Chondrocyte (in vitro differentiated cells): ENCODE data around the gene TKT. TPM values are rescaled to one million over a fixed set of nuclear protein-coding genes. Genes with fewer than 3 reads are reported as not detected.
A peak's percentile ranks its signal among the peaks of the same experiment; 100 is the strongest.

Experiments used
- DNase-seq: peaks from one replicate; pipeline ENCODE4 v3.0.0; 2021; ENCODE audit warnings: mixed read lengths, low spot score
- H3K27ac Mint-ChIP-seq: one replicate; pipeline ENCODE4 v1.8.0; 2021; ENCODE audit warnings: mild to moderate bottlenecking, moderate library complexity, mixed read lengths; ENCODE audit not compliant: unreplicated experiment
- H3K27me3 Mint-ChIP-seq: 2 replicates; pipeline ENCODE4 v1.8.0; 2021; ENCODE audit warnings: low read depth, mixed read lengths
- H3K36me3 Mint-ChIP-seq: 2 replicates; pipeline ENCODE4 v1.8.0; 2021; ENCODE audit warnings: low read depth, mixed read lengths
- H3K4me1 Mint-ChIP-seq: 2 replicates; pipeline ENCODE4 v1.8.0; 2021; ENCODE audit warnings: low read depth, mild to moderate bottlenecking, mixed read lengths
- H3K4me3 Mint-ChIP-seq: one replicate; pipeline ENCODE4 v1.8.0; 2021; ENCODE audit warnings: mild to moderate bottlenecking, moderate library complexity, mixed read lengths; ENCODE audit not compliant: unreplicated experiment
- H3K9me3 Mint-ChIP-seq: 2 replicates; pipeline ENCODE4 v1.8.0; 2021; ENCODE audit warnings: low read depth, mixed read lengths
- total RNA-seq: library from RNA; stranded (reverse); gene quantifications from 3 replicates; pipeline ENCODE4 v1.2.1, GENCODE V29; 2021
- TF ChIP-seq, protein P1 (sequence below): fragments of 200-600 bp; sonication (generic); IDR thresholded peaks from 2 replicates; pipeline ENCODE4 v1.5.0; 2021; ENCODE audit warnings: antibody characterized with exemption, mild to moderate bottlenecking, moderate library complexity

Gene TKT
- total RNA-seq, 1 donor from 2014 or later = 165 TPM

DNA sequence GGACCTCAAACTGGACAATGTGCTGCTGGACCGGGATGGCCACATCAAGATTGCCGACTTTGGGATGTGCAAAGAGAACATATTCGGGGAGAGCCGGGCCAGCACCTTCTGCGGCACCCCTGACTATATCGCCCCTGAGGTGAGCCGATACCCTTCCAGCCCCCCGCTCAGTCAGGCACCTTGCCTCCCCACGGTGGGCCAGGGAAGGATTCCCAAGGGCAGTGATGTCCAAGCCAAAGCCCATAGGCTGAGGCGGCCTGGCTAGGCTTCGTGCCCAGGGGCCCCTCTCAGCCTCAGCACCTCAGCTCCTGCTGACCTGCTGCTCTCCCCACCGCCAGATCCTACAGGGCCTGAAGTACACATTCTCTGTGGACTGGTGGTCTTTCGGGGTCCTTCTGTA is 67.1 kb downstream of the TKT start:
- Mint-ChIP-seq H3K9me3 (no peaks in the 10 kb centered on the region), H3K4me1 (peaks cover 21% of the 10 kb centered on the region), H3K27ac (no peak overlapping the region), H3K27me3 (no peaks in the 10 kb centered on the region), H3K36me3 (peaks cover 18% of the 10 kb centered on the region), H3K4me3 (no peak overlapping the region)
- peak; percentile 66 for DNase-seq
- TF ChIP-seq, protein P1, sequence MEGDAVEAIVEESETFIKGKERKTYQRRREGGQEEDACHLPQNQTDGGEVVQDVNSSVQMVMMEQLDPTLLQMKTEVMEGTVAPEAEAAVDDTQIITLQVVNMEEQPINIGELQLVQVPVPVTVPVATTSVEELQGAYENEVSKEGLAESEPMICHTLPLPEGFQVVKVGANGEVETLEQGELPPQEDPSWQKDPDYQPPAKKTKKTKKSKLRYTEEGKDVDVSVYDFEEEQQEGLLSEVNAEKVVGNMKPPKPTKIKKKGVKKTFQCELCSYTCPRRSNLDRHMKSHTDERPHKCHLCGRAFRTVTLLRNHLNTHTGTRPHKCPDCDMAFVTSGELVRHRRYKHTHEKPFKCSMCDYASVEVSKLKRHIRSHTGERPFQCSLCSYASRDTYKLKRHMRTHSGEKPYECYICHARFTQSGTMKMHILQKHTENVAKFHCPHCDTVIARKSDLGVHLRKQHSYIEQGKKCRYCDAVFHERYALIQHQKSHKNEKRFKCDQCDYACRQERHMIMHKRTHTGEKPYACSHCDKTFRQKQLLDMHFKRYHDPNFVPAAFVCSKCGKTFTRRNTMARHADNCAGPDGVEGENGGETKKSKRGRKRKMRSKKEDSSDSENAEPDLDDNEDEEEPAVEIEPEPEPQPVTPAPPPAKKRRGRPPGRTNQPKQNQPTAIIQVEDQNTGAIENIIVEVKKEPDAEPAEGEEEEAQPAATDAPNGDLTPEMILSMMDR = no peak

DNA sequence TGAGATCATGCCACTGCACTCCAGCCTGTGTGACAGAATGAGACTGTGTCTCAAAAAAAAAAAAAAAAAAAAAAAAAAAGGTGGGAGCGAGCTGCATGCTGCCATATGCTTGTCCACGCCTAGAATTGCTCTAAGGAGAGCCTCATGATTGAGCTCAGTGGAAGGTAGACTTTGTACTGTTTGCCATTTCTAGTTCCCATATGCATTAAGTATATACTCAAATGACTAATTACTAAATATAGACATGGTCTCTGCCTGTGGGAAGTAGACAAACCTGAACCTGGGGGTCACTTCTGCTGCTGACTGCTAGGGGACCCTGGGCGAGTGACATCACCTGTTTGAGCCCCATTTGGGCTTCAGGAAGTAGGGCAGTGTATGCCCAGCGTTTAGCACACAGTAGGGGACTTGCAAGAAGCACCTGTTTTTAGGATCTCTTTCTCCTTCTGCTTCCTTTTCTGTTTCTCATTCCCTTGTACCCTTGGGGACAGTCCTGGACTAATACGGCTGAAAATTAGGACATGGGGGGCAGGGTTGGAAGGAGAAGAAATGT is 67.6 kb downstream of the TKT start:
- no peaks in the 10 kb centered on the region for H3K9me3 Mint-ChIP-seq
- TF ChIP-seq, protein P1 = no peak
- no peak overlapping the region for H3K27ac Mint-ChIP-seq
- no peaks in the 10 kb centered on the region for H3K27me3 Mint-ChIP-seq
- H3K36me3 Mint-ChIP-seq = peaks cover 18% of the 10 kb centered on the region
- peak; percentile 4 for DNase-seq
- H3K4me3 Mint-ChIP-seq = no peak overlapping the region
- H3K4me1 Mint-ChIP-seq = peaks cover 16% of the 10 kb centered on the region

DNA sequence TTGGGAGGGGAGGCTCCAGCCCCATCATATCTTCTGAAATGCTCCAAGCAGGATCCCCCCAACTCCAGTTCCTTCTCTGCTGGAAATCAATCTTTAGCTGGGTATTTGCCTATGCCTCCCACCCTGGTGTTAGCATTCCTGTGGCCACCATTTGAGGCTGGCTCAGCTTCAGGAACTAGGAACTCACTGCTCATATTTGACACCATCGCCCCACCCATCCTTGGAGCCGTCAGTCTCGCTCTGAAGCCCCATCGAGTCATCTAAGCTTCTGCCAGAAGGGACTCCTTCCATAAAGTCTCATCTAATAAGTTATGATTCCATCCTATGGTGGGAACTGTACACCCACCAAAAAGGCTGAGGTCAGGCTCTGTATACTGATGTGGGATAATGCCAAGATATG is 68.4 kb downstream of the TKT start:
- DNase-seq = peak; percentile 35
- TF ChIP-seq, protein P1 = no peak
- H3K36me3 Mint-ChIP-seq = peaks cover 18% of the 10 kb centered on the region
- H3K27ac Mint-ChIP-seq = peak overlapping the region; percentile 19
- H3K9me3 Mint-ChIP-seq = no peaks in the 10 kb centered on the region
- peaks cover 9% of the 10 kb centered on the region for H3K4me1 Mint-ChIP-seq
- H3K27me3 Mint-ChIP-seq = no peaks in the 10 kb centered on the region
- no peak overlapping the region for H3K4me3 Mint-ChIP-seq

DNA sequence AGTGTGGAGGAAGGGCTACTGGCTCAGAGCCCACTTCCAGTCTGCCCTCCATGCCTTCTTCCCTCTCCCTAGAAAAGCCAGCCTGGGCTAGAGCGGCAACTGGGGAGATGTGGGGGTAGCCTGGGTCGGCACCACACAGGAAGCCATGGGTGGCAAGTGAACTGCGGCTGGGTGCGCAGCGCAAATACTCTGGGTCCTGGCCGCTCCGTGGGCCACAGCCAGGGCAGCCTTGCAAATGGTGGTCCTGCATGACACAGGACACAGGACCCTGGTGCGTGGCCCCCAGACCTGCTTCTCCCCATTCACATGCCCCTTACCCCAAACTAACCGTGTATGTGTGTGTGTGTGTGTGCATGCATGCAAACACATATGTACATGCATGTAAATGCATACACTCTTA is 69.1 kb downstream of the TKT start:
- Mint-ChIP-seq H3K27me3 (no peaks in the 10 kb centered on the region), H3K36me3 (peaks cover 18% of the 10 kb centered on the region)

DNA sequence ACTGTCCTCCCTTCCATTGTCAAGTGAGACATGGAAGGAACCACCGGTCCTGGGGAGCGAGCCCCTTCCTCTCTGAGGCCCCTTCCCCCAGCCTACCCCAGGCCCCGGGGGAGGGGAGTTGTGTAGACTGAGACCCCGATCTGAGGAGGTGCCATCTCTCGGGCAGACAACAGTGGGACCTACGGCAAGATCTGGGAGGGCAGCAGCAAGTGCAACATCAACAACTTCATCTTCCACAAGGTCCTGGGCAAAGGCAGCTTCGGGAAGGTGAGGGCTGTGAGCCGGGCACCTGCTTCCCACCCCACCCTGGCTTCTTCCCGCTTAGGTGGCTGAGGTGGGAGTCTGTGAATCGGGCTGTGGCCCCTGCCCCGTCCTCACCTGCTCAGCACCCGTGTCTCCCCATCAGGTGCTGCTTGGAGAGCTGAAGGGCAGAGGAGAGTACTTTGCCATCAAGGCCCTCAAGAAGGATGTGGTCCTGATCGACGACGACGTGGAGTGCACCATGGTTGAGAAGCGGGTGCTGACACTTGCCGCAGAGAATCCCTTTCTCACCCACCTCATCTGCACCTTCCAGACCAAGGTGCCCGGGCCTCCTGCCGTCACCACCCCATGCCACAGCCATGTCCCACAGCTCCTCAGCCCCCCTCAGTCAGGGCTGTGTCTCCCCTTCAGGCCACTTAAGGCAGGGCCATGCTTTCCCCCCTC is 69.9 kb downstream of the TKT start:
- TF ChIP-seq, protein P1 = no peak
- Mint-ChIP-seq H3K9me3 (no peaks in the 10 kb centered on the region), H3K4me1 (peaks cover 9% of the 10 kb centered on the region), H3K27me3 (no peaks in the 10 kb centered on the region), H3K27ac (no peak overlapping the region), H3K4me3 (no peak overlapping the region), H3K36me3 (peaks cover 20% of the 10 kb centered on the region)
- peak; percentile 66 for DNase-seq

More for the DNA sequence above, 69.1 kb downstream of the TKT start:
- no peak for DNase-seq
- H3K4me1 Mint-ChIP-seq = peaks cover 9% of the 10 kb centered on the region
- no peak overlapping the region for H3K27ac Mint-ChIP-seq
- H3K4me3 Mint-ChIP-seq = no peak overlapping the region
- TF ChIP-seq, protein P1 = no peak
- H3K9me3 Mint-ChIP-seq = no peaks in the 10 kb centered on the region
